Measurements from ENCODE around the gene NTM. TPM values are rescaled to one million over a fixed set of nuclear protein-coding genes. Genes with fewer than 3 reads are reported as not detected.
"Not testable (repeated sequence)": the region's sequence is repeated elsewhere in the genome, so short reads cannot be mapped to it uniquely, and the experiment has no call there.

NTM gene
- total RNA-seq, 2 donors from 2014 or later = not detected

DNA sequence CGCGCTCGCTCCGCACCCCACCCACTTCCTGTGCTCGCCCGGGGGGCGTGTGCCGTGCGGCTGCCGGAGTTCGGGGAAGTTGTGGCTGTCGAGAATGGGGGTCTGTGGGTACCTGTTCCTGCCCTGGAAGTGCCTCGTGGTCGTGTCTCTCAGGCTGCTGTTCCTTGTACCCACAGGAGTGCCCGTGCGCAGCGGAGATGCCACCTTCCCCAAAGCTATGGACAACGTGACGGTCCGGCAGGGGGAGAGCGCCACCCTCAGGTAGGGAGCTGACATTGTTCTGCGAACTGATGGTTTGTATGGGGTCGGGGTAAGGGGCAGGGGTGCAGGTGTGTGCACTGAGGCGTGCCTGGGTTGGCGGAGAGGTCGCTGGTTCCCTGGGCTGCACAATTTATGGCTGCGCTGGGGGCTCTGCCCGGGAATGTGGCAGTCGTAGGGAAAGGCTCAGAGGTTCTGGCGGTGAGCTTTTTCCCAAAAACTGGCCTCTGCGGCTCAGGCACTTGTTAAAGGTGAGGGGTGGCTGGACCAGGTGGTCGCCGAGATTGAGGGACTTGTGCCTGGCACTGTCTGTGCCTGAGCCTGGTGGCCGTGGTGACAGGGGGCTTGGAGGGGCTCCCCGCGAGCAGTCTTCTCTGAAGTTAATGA is 541.1 kb downstream of the NTM start:
- H3K4me1 Mint-ChIP-seq; H3K36me3 Mint-ChIP-seq (ENCODE audit: low read depth); H3K27ac Mint-ChIP-seq; DNase-seq; ATAC-seq; H3K9me3 ChIP-seq (ENCODE audit: control insufficient read depth, low read length, poor library complexity, severe bottlenecking); H3K4me3 Mint-ChIP-seq: not testable (repeated sequence)
- H3K27me3 Mint-ChIP-seq = peaks cover 46% of the 10 kb centered on the region

DNA sequence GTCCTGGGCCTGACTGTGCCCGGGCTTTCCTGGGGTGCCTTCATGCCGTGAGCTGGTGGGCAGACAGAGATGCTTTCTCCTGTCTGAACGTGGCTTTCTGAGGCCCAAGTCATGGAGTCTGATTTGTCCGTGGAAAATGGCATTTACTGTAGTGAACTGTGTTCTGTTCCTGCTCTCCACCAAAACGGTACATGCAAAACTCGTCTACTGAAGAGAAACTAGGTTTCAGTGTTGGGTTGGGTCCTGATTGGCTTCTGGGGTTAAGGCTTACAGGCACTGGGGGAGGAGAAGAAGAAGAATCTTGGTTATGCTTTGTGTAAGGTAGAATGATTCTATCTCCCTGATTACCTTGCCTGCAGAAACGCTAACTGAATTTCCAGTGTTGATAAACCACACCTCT is 541.7 kb downstream of the NTM start:
- Mint-ChIP-seq H3K27ac (no peak overlapping the region), H3K4me3 (no peak overlapping the region), H3K27me3 (peaks cover 45% of the 10 kb centered on the region), H3K4me1 (no peaks in the 10 kb centered on the region), H3K36me3 (ENCODE audit: low read depth) (no peaks in the 10 kb centered on the region)
- ATAC-seq = no peak
- H3K9me3 ChIP-seq (ENCODE audit: control insufficient read depth, low read length, poor library complexity, severe bottlenecking) = no peaks in the 10 kb centered on the region
- no peak for DNase-seq

GRCh38 chr11:131913267-131913666 is 542.9 kb downstream of the NTM start:
- Mint-ChIP-seq H3K4me3 (no peak overlapping the region), H3K36me3 (ENCODE audit: low read depth) (no peaks in the 10 kb centered on the region), H3K4me1 (no peaks in the 10 kb centered on the region), H3K27ac (no peak overlapping the region), H3K27me3 (peaks cover 36% of the 10 kb centered on the region)
- H3K9me3 ChIP-seq (ENCODE audit: control insufficient read depth, low read length, poor library complexity, severe bottlenecking) = no peaks in the 10 kb centered on the region
- ATAC-seq = no peak
- no peak for DNase-seq

DNA sequence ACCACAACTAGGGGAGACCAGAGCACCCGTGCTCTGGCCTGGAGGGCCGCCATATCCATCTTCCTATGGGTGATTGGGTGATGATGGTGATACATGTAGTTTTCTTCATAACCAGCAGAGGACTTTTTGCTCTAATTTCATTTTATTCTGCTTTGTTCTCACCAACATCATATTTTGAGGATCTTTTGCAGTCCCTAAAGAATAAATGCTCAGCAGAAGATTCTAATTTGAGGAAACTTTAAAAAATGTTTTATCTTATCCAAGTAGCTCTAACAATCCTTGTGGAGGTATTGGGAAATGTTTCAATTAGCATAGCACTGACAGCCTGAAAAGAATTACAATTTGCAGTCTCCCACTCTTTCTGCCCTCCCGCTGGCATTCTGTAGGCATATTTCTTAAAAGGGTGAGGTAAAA is 544.0 kb downstream of the NTM start:
- Mint-ChIP-seq H3K4me3 (no peak overlapping the region), H3K27ac (no peak overlapping the region), H3K27me3 (peaks cover 25% of the 10 kb centered on the region), H3K36me3 (ENCODE audit: low read depth) (no peaks in the 10 kb centered on the region), H3K4me1 (no peaks in the 10 kb centered on the region)
- DNase-seq = no peak
- no peak for ATAC-seq
- no peaks in the 10 kb centered on the region for H3K9me3 ChIP-seq (ENCODE audit: control insufficient read depth, low read length, poor library complexity, severe bottlenecking)

GRCh38 chr11:131916638-131917037 is 546.2 kb downstream of the NTM start:
- H3K4me3 Mint-ChIP-seq = no peak overlapping the region
- peaks cover 17% of the 10 kb centered on the region for H3K27me3 Mint-ChIP-seq
- no peaks in the 10 kb centered on the region for H3K4me1 Mint-ChIP-seq
- no peaks in the 10 kb centered on the region for H3K9me3 ChIP-seq (ENCODE audit: control insufficient read depth, low read length, poor library complexity, severe bottlenecking)
- H3K27ac Mint-ChIP-seq = no peak overlapping the region
- no peak for DNase-seq
- no peak for ATAC-seq
- no peaks in the 10 kb centered on the region for H3K36me3 Mint-ChIP-seq (ENCODE audit: low read depth)

DNA sequence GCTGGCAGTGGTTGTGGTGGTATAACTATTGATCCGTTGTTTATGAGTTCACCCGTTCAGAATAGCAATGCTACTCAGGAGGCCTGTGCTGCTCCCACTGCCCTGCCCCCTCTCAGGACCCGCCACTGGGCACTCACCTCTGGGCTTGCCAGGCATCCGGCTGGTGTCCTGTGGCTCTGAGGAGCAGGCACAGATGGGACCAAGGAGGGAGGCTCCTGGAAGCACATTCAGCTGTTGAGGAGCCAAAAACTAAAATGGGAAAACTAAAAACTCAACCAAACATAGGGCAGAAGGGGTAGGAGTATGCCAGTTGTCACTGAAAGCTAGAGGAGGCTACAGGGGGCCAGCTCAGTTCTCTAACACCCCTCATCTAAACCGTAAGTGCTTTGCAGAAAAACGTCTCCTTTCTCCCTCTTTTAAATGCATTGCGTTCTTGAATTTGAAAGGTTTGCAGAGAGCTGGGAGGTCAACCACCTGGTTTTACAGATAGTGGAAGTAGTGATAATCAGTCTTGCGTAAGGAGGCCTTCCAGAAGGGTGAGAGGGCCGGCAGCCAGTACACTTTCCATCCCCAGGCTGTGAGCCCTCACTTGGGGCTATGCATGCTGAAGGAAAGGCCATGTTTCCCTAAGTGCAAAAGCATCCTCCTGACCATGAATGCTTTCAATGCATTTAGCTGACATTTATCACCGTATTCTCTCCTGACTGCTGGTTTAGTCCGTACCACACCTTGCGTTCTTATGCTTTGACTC is 547.4 kb downstream of the NTM start:
- ATAC-seq = no peak
- peaks cover 7% of the 10 kb centered on the region for H3K27me3 Mint-ChIP-seq
- no peaks in the 10 kb centered on the region for H3K9me3 ChIP-seq (ENCODE audit: control insufficient read depth, low read length, poor library complexity, severe bottlenecking)
- no peak overlapping the region for H3K4me3 Mint-ChIP-seq
- H3K27ac Mint-ChIP-seq = no peak overlapping the region
- H3K36me3 Mint-ChIP-seq (ENCODE audit: low read depth) = no peaks in the 10 kb centered on the region
- DNase-seq = no peak
- H3K4me1 Mint-ChIP-seq = no peaks in the 10 kb centered on the region

DNA sequence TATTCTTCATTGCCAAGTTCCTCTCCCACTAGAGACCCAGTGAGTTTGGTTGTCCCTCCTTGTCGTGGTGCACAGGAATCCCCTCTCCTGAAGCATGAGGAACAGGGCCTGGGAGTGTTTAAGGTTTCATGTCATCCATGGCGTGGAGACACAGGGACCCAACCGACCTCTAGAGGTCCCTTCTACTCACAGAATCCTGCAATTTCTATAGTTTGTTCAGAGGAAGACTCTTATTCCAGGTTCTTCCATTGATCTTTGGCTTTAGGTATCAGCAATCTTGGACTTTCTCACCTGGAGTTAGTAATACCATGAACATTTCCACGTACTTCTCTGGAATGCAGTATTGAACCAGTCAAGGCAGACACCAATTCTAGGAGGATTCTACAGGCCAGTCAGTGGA is 548.2 kb downstream of the NTM start:
- Mint-ChIP-seq H3K4me1 (no peaks in the 10 kb centered on the region), H3K4me3 (no peak overlapping the region), H3K27me3 (peaks cover 4% of the 10 kb centered on the region), H3K27ac (no peak overlapping the region), H3K36me3 (ENCODE audit: low read depth) (no peaks in the 10 kb centered on the region)
- ATAC-seq = no peak
- H3K9me3 ChIP-seq (ENCODE audit: control insufficient read depth, low read length, poor library complexity, severe bottlenecking) = no peaks in the 10 kb centered on the region
- no peak for DNase-seq

GRCh38 chr11:131922220-131922619 is 551.8 kb downstream of the NTM start:
- Mint-ChIP-seq H3K27ac (no peak overlapping the region), H3K4me3 (no peak overlapping the region), H3K27me3 (no peaks in the 10 kb centered on the region), H3K4me1 (no peaks in the 10 kb centered on the region), H3K36me3 (ENCODE audit: low read depth) (no peaks in the 10 kb centered on the region)
- DNase-seq (no peak), ATAC-seq (no peak)
- H3K9me3 ChIP-seq (ENCODE audit: control insufficient read depth, low read length, poor library complexity, severe bottlenecking) = no peaks in the 10 kb centered on the region

DNA sequence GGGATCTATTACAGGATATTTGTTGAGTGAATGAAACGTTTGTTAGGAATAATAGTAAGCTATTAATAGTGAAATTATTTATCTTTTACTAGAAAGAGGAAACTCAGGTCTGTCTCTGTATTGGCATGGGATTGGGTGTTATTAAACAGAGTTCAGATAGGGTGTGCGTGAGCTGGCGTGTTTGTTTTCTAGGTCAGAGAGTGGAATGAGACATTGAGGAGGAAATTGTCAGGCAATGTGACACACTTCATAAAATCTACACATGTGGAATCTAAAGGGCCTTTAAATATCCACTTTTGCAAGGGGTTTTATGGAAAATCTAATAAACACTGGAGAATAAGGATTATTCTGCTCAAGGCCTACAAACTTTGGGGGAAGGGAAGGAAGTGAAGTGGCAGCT is 552.9 kb downstream of the NTM start:
- ATAC-seq (no peak), DNase-seq (no peak)
- H3K36me3 Mint-ChIP-seq (ENCODE audit: low read depth) = no peaks in the 10 kb centered on the region
- no peaks in the 10 kb centered on the region for H3K4me1 Mint-ChIP-seq
- no peak overlapping the region for H3K27ac Mint-ChIP-seq
- no peaks in the 10 kb centered on the region for H3K27me3 Mint-ChIP-seq
- H3K4me3 Mint-ChIP-seq = no peak overlapping the region
- no peaks in the 10 kb centered on the region for H3K9me3 ChIP-seq (ENCODE audit: control insufficient read depth, low read length, poor library complexity, severe bottlenecking)

DNA sequence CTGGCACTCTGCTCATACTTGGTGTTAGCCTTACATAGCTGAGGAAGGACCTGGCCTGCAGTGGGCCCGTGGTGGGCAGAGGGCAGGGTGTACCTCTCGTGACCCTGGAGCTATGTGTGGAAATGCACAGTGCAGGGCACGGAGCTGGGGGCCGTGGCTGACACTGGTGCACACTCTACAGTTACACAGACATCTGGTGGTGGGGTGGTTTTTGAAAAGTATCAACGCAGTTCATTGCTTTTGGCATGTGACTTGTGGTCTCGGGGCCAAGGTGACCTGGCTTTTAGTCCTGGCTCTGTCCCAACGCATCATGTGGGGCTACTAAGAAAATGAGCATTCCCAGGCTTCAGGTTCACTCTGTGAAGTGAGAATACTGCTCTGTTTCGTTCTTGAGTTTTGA is 553.6 kb downstream of the NTM start:
- Mint-ChIP-seq H3K4me1 (no peaks in the 10 kb centered on the region), H3K4me3 (no peak overlapping the region), H3K27ac (no peak overlapping the region), H3K36me3 (ENCODE audit: low read depth) (no peaks in the 10 kb centered on the region), H3K27me3 (no peaks in the 10 kb centered on the region)
- ATAC-seq (no peak), DNase-seq (no peak)
- H3K9me3 ChIP-seq (ENCODE audit: control insufficient read depth, low read length, poor library complexity, severe bottlenecking) = no peaks in the 10 kb centered on the region

- H3K27me3 Mint-ChIP-seq = no peaks in the 10 kb centered on the region
- no peak for DNase-seq
- no peaks in the 10 kb centered on the region for H3K9me3 ChIP-seq (ENCODE audit: control insufficient read depth, low read length, poor library complexity, severe bottlenecking)
- ATAC-seq = no peak
- H3K4me1 Mint-ChIP-seq = no peaks in the 10 kb centered on the region
- no peaks in the 10 kb centered on the region for H3K36me3 Mint-ChIP-seq (ENCODE audit: low read depth)
- H3K4me3 Mint-ChIP-seq = no peak overlapping the region
- no peak overlapping the region for H3K27ac Mint-ChIP-seq
Measured at GRCh38 chr11:131924457-131925201, 554.2 kb downstream of the NTM start.

DNA sequence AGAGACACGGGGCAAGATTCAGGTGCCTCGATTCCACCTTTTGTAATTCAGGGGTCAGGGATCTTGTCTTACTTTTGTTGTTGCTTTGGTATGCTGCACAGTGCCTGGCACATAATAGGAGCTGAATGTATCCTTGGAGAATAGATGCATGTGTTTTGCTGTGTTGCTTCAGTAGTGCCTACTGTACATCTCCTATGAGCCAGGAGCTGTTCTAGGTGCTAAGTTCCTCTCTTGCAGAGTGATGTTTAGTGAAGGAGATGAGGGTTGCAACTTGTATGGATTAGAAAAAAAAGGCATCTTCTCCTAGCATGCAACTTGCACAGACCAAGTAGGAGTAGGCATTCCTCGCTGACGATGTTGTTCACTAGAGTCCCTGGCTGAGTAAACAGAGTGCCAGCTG is 555.4 kb downstream of the NTM start:
- no peaks in the 10 kb centered on the region for H3K9me3 ChIP-seq (ENCODE audit: control insufficient read depth, low read length, poor library complexity, severe bottlenecking)
- ATAC-seq (no peak), DNase-seq (no peak)
- H3K36me3 Mint-ChIP-seq (ENCODE audit: low read depth) = no peaks in the 10 kb centered on the region
- no peaks in the 10 kb centered on the region for H3K27me3 Mint-ChIP-seq
- no peak overlapping the region for H3K27ac Mint-ChIP-seq
- H3K4me1 Mint-ChIP-seq = no peaks in the 10 kb centered on the region
- H3K4me3 Mint-ChIP-seq = no peak overlapping the region

- no peak overlapping the region for H3K27ac Mint-ChIP-seq
- no peak overlapping the region for H3K4me3 Mint-ChIP-seq
- H3K27me3 Mint-ChIP-seq = no peaks in the 10 kb centered on the region
- no peaks in the 10 kb centered on the region for H3K9me3 ChIP-seq (ENCODE audit: control insufficient read depth, low read length, poor library complexity, severe bottlenecking)
- no peak for DNase-seq
- ATAC-seq = no peak
- no peaks in the 10 kb centered on the region for H3K4me1 Mint-ChIP-seq
- H3K36me3 Mint-ChIP-seq (ENCODE audit: low read depth) = no peaks in the 10 kb centered on the region
Measured at GRCh38 chr11:131928992-131929391, 558.6 kb downstream of the NTM start.

Measured in T-helper 17 cell (primary cell).